Cardiac septum (tissue), 1 donor: Measurements from ENCODE around the gene XPC. TPM values are rescaled to one million over a fixed set of nuclear protein-coding genes. Genes with fewer than 3 reads are reported as not detected.

Experiments used
- DNase-seq: peaks from one replicate; pipeline ENCODE4 v3.0.0-alpha.2; 2020; ENCODE audit warnings: low spot score
- intact Hi-C: fragments of 100-400 bp; cut with DNase I; formaldehyde crosslinking; loops from one replicate; pipeline ENCODE4 v1.14.0; 2022
- total RNA-seq: library from RNA; stranded (reverse); fragmentation: NEBNext Ultra II Directional; extraction: Animal tissue kit (Norgen Biotek cat#: 25700); gene quantifications from one replicate; pipeline ENCODE4 v1.2.1, GENCODE V29; 2021
- donor health status: DM: no; HTN: no; CAD: no.

Gene XPC
- total RNA-seq, 1 donor from 2014 or later: 16.7 TPM

GRCh38 chr3:14209581-14210289 is 31.3 kb upstream of the XPC start:
- DNase-seq: no peak
- intact Hi-C loops: no loop called here

GRCh38 chr3:14208977-14209394 is 30.6 kb upstream of the XPC start:
- intact Hi-C loops: no loop called here
- no peak for DNase-seq

DNA sequence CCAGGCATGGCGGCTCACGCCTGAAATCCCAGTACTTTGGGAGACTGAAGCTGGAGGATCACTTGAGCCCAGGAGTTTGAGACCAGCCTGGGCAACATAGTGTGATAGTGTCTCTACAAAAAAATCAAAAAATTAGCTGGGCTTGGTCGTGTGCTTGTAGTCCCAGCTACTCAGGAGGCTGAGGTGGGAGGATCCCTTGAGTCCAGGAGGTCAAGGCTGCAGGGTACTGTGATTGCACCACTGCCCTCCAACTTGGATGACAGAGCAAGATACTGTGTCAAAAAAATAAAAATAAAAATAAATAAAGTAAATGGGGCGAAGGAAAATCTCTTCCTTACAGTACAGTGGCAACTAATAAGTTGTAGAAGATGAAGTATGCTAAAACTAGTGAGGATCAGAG is 29.8 kb upstream of the XPC start:
- intact Hi-C loops: no loop called here
- no peak for DNase-seq

- intact Hi-C loops: no loop called here
These were observed 28.3 kb upstream of the XPC start for GRCh38 chr3:14206548-14207177.

GRCh38 chr3:14204515-14205284 is 26.3 kb upstream of the XPC start:
- DNase-seq: no peak

More at GRCh38 chr3:14206548-14207177, 28.3 kb upstream of the XPC start:
- no peak for DNase-seq

GRCh38 chr3:14203521-14204079 is 25.2 kb upstream of the XPC start:
- no peak for DNase-seq
- intact Hi-C loops: loop anchor here (1.0 to 5.0 kb wide), 5 partner anchors 31 to 344 kb away; partner anchors contain the start of gene SLC6A6

More at GRCh38 chr3:14204515-14205284, 26.3 kb upstream of the XPC start:
- intact Hi-C loops: loop anchor here (2.0 to 5.0 kb wide), 4 partner anchors 30 to 343 kb away; partner anchors contain the start of gene SLC6A6

- intact Hi-C loops: loop anchor here (1.0 to 5.0 kb wide), 3 partner anchors 199 to 344 kb away; partner anchors contain the start of gene SLC6A6
- no peak for DNase-seq
These were observed 24.6 kb upstream of the XPC start for GRCh38 chr3:14202874-14203520.

DNA sequence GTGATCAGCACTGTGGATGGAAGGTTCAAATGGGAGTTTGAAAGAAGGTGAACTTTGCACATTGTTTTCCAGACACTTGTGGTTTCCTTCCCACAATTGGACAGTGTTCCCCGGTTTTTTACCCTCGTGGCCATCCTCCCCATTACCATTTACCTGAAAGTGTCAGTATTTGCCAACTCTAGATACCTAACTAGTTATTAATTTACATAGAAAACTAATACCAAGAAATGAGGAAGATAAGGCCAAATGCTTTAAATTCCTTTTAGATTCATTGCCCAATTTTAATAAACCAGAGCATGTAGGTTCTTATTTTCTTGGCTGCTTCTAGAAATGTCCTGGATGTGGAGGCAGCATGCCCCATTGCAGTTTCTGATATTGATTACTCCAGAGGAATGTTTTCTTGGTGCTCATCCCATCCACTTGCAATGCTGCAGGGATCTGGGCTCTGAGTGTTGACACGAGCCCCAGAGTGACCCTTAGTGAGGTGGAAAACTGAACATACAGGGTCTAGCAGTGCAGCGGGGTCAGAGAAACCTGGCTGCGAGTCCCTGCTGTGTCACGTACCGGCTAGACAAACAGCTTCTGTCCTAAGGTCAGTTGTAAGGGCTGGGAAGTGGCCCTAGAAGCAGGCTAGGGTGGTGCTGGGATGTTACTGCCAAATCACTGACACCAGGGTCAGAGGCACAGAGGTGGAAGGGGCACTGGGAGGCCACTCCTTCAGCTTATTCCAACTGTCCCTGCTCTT is 23.7 kb upstream of the XPC start:
- DNase-seq: no peak
- intact Hi-C loops: loop anchor here (5.0 kb wide), 2 partner anchors 200 to 345 kb away; partner anchors contain the start of gene SLC6A6

- intact Hi-C loops: loop anchor here (5.0 kb wide), 2 partner anchors 201 to 346 kb away; partner anchors contain the start of gene SLC6A6
- DNase-seq: no peak
These were observed 22.4 kb upstream of the XPC start for GRCh38 chr3:14200841-14201240.

DNA sequence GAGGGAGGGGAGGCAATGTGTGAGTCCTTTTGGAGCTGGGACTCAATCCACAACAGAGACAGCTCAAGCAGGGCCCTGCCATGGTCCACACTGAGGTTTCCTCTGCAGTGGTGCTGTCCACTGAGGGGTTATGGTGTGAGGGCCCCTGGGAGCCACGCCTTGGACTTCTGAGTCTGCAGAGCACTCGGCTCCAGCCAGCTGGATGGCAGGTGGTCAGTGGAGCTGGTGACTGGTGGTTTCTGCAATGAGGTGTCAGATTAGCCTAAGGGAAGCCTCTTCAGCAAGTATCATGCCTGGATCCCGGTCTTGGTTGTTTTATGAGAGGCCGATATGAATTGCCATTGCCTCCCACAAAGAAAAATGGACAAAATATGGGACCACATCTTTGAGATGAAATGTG is 21.9 kb upstream of the XPC start:
- intact Hi-C loops: loop anchor here (5.0 kb wide), 2 partner anchors 202 to 347 kb away; partner anchors contain the start of gene SLC6A6

GRCh38 chr3:14199641-14200040 is 21.2 kb upstream of the XPC start:
- no peak for DNase-seq
- intact Hi-C loops: loop anchor here (5.0 kb wide), 2 partner anchors 203 to 348 kb away; partner anchors contain the start of gene SLC6A6

More for the DNA sequence above, 21.9 kb upstream of the XPC start:
- no peak for DNase-seq

DNA sequence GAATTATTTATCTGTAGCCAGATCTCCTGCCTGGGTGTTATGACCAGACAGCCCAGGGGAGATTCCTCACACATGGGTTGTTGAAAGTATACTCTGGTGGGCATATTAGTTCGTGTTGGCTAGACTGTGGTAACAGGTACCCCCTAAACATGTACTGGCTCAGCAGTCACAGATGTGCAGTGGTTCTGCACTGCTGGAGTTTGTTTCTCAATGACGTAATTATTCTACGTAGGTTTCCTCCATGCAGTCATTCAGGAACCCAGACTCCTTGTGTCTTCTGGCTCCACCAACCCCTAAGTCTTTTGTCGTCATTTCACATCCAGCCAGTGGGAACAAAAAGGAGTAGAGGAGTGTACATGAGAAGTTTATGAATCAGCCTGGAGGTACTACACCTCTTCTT is 16.5 kb upstream of the XPC start:
- intact Hi-C loops: no loop called here
- DNase-seq: no peak

- intact Hi-C loops: no loop called here
- DNase-seq: no peak
These were observed 9.8 kb upstream of the XPC start for GRCh38 chr3:14188041-14188754.

DNA sequence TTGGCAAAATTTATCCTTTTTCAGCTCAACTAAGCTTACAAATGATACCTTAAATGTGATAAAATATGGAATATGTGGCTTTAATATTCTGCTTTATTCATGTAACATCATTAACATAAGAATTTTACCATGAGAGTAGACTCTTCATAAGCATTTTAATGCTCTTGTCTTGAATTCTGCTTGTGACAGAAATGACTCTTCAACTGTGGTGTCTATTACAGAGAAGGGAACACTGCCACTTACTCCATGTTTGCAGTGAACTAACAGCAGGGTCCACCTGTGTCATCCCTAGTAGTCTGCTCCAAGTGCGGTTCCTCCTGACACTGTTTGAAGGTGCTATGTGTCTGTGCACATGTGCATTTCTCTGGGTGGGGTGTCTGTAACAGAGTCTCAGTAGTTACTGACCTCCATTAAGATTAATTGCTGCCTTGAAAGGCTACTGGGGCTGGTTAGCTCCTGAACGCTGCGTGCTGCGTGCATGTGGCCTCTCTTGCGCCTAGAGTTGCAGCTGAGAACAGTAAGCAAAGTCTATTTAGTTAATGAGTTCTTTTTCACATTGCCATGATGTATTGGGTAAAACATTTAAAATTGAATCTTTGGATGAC is 8.6 kb upstream of the XPC start:
- intact Hi-C loops: no loop called here
- no peak for DNase-seq

DNA sequence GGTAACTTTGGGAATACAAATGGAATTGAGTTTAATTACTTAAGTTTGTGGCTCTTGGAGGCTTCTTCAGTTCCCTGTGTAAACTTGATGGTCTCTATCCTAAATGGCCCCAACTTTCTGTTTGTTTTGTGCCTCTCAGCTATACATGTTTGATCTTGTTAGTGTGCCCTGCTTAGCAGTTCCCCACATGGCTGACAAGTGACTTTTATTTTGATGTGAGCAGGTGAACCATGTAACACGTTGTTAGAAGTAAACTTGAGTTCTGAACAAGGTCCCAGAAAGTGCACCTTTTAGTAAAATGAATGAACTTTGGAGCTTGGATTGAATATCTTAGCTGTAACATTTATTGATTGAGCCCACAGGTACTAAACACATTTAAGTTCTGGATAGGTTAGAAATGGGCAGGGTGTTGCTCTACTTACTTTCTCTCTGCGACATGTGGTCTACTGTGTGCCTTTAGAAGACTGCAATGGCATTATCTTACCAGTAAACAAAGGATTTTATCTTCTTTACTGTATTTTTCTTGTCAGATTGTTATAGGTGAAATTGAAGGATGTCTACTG is 4.7 kb upstream of the XPC start:
- intact Hi-C loops: no loop called here
- DNase-seq: no peak

- intact Hi-C loops: no loop called here
- no peak for DNase-seq
These were observed 2.9 kb upstream of the XPC start for GRCh38 chr3:14181253-14181652.

GRCh38 chr3:14179795-14180194 is 1.4 kb upstream of the XPC start:
- intact Hi-C loops: loop anchor here (5.0 kb wide), 1 partner anchor 473 kb away; the partner anchor contains the start of gene CCDC174
- DNase-seq: no peak
